ENCODE measurements around the gene SCGB1D1.

Gene SCGB1D1
- long read RNA-seq, donor 1 = 0 reads
- long read RNA-seq, donor 2 = 0 reads
- long read RNA-seq, donor 3 = 0 reads
- long read RNA-seq, donor 4 = 0 reads
- long read RNA-seq, donor 5 = 0 reads
- long read RNA-seq, donor 6 = 0 reads
- long read RNA-seq, donor 7 = 0 reads
- long read RNA-seq, donor 8 = 0 reads

- no peak for DNase-seq
Measured at GRCh38 chr11:62190011-62190410, at the start of gene SCGB1D1. TSS of gene SCGB1D1 (plus strand) at chr11:62190216. CDS start at chr11:62190285, 69 bp downstream.

GRCh38 chr11:62140304-62141110 lies 49.5 kb upstream of the SCGB1D1 start:
- no peak for DNase-seq

GRCh38 chr11:62141111-62142042 lies 48.6 kb upstream of the SCGB1D1 start:
- DNase-seq = no peak

- DNase-seq = no peak
Measured at GRCh38 chr11:62142043-62142375, 48.0 kb upstream of the SCGB1D1 start.

GRCh38 chr11:62142921-62143320 lies 47.1 kb upstream of the SCGB1D1 start:
- DNase-seq = no peak

GRCh38 chr11:62143727-62144126 lies 46.3 kb upstream of the SCGB1D1 start:
- no peak for DNase-seq

- no peak for DNase-seq
Measured at GRCh38 chr11:62144641-62145255, 45.3 kb upstream of the SCGB1D1 start.

- DNase-seq = no peak
Measured at GRCh38 chr11:62145261-62145871, 44.6 kb upstream of the SCGB1D1 start.

GRCh38 chr11:62146476-62147200 lies 43.4 kb upstream of the SCGB1D1 start:
- no peak for DNase-seq

GRCh38 chr11:62147545-62147944 lies 42.5 kb upstream of the SCGB1D1 start:
- no peak for DNase-seq

- DNase-seq = no peak
Measured at GRCh38 chr11:62148271-62148980, 41.6 kb upstream of the SCGB1D1 start.

- DNase-seq = no peak
Measured at GRCh38 chr11:62149986-62150886, 39.8 kb upstream of the SCGB1D1 start.

- no peak for DNase-seq
Measured at GRCh38 chr11:62150887-62151736, 38.9 kb upstream of the SCGB1D1 start.

- DNase-seq = no peak
Measured at GRCh38 chr11:62151737-62152102, 38.3 kb upstream of the SCGB1D1 start.

GRCh38 chr11:62152245-62153086 lies 37.5 kb upstream of the SCGB1D1 start:
- DNase-seq = no peak

GRCh38 chr11:62153087-62153395 lies 37.0 kb upstream of the SCGB1D1 start:
- no peak for DNase-seq

- DNase-seq = no peak
Measured at GRCh38 chr11:62153617-62154016, 36.4 kb upstream of the SCGB1D1 start.

- no peak for DNase-seq
Measured at GRCh38 chr11:62157603-62158002, 32.4 kb upstream of the SCGB1D1 start.

All from right kidney (tissue), 9 donors.